ENCODE measurements around the gene MAST4. TPM values are rescaled to one million over a fixed set of nuclear protein-coding genes. Genes with fewer than 3 reads are reported as not detected.

Gene MAST4
- total and polyA plus RNA-seq, 2 of the 8 experiments (the other 6 are each of a cell fraction or from before 2014, with no cell fraction given) = 1.5 to 2.6 TPM

GRCh38 chr5:66908230-66908629, 312.0 kb downstream of the MAST4 start:
- Histone ChIP-seq H2BK20ac (ENCODE audit: low read length) (no peak overlapping the region), H3K4me3 (ENCODE audit: extremely low read depth in 1 of 4, insufficient read depth in 2 of 4, low read depth in 3 of 4, low read length in 4 of 4) (no peak overlapping the region), H3K27me3 (replicated peaks in 1 of 4; ENCODE audit: control insufficient read depth in 3 of 4, extremely low read depth in 1 of 4, insufficient read depth in 3 of 4, low read length in 3 of 4) (peaks cover 15 to 49% (median 41%) of the 10 kb centered on the region in 4 experiments), H4K5ac (ENCODE audit: insufficient read length, low read depth, low read length) (no peak overlapping the region), H4K91ac (replicated peaks; ENCODE audit: insufficient read length, low read length) (no peak overlapping the region), H2BK15ac (ENCODE audit: low read length) (no peak overlapping the region), H3K9me3 (ENCODE audit: insufficient read depth in 2 of 2, low read depth in 1 of 2, low read length in 1 of 2) (0 out of 4 replicates have a peak, but pooled peaks cover 0 to 2% of the 10 kb centered on the region in 2 experiments), H4K20me1 (replicated peaks in 1 of 2; ENCODE audit: control insufficient read depth in 1 of 2, insufficient read depth in 2 of 2, low read length in 2 of 2) (peaks cover 2 to 7% of the 10 kb centered on the region in 2 experiments), H2AK5ac (ENCODE audit: low read depth, low read length) (no peak overlapping the region), H3K79me2 (ENCODE audit: control insufficient read depth in 1 of 2, insufficient read depth in 2 of 2, low read length in 2 of 2) (no peaks in the 10 kb centered on the region), H3K18ac (ENCODE audit: extremely low read depth, low read length) (no peak overlapping the region), H2AFZ (ENCODE audit: low read length) (no peak overlapping the region), H3K4me2 (ENCODE audit: insufficient read depth in 1 of 2, low read depth in 2 of 2, low read length in 2 of 2) (no peak overlapping the region), H4K8ac (ENCODE audit: extremely low read depth, insufficient read depth, low read length) (no peak overlapping the region), H3K4ac (replicated peaks; ENCODE audit: insufficient read length, low read depth, low read length) (no peak overlapping the region), H3K56ac (replicated peaks; ENCODE audit: insufficient read length, low read depth, low read length) (no peak overlapping the region), H3K4me1 (replicated peaks in 1 of 4; ENCODE audit: control insufficient read depth in 3 of 4, insufficient read depth in 4 of 4, low read length in 3 of 4) (peaks cover 6 to 10% (median 7%) of the 10 kb centered on the region in 4 experiments), H3K79me1 (ENCODE audit: low read depth, low read length) (no peaks in the 10 kb centered on the region), H2BK5ac (ENCODE audit: low read depth, low read length) (no peak overlapping the region), H3K9ac (replicated peaks in 1 of 4; ENCODE audit: extremely low read depth in 1 of 4, low read depth in 3 of 4, low read length in 3 of 4) (no peak overlapping the region), H2BK120ac (replicated peaks; ENCODE audit: low read depth, low read length) (no peak overlapping the region), H3K23ac (ENCODE audit: insufficient read length) (no peak overlapping the region), H3K27ac (ENCODE audit: low read depth, low read length) (no peak overlapping the region), H3K36me3 (ENCODE audit: control insufficient read depth in 2 of 4, insufficient read depth in 4 of 4, low read length in 3 of 4) (no peaks in the 10 kb centered on the region), H3K14ac (ENCODE audit: insufficient read length) (no peak overlapping the region), H2BK12ac (ENCODE audit: low read depth, low read length) (no peak overlapping the region), H3K23me2 (ENCODE audit: low read depth, low read length) (no peaks in the 10 kb centered on the region)
- TF ChIP-seq POLR2A (IDR thresholded peaks at IDR 0.05; ENCODE audit: control extremely low read depth in 1 of 2, low read depth in 2 of 2, low read length in 2 of 2) (no peak), CBX8 (IDR thresholded peaks at IDR 0.05; ENCODE audit: borderline replicate concordance, low read depth, low read length) (no peak), PHF8 (conservative IDR thresholded peaks at IDR 0.05; ENCODE audit: low read depth, low read length) (no peak), ATF2 (IDR thresholded peaks at IDR 0.05; ENCODE audit: low read length) (no peak), SP4 (IDR thresholded peaks at IDR 0.05; ENCODE audit: low read length) (no peak), RXRA (IDR thresholded peaks at IDR 0.05; ENCODE audit: insufficient read depth, low read depth, low read length) (no peak), CREB1 (IDR thresholded peaks at IDR 0.05) (no peak), ZNF274 (IDR thresholded peaks at IDR 0.05; ENCODE audit: borderline replicate concordance, extremely low read depth, low read length) (no peak), TAF7 (optimal IDR thresholded peaks at IDR 0.05; ENCODE audit: borderline replicate concordance, low read depth, low read length) (no peak), RFX5 (IDR thresholded peaks at IDR 0.05; ENCODE audit: borderline replicate concordance, low read depth, low read length) (no peak), POU5F1 (IDR thresholded peaks at IDR 0.05; ENCODE audit: low read depth, low read length) (no peak)
- FAIRE-seq = no peak
- WGBS, 2 experiments (ENCODE audit: extremely low coverage in 1 of 2, insufficient coverage in 1 of 2, insufficient read length in 1 of 2, insufficient replicate concordance in 2 of 2, low coverage in 1 of 2, low lambda C conversion rate in 2 of 2, missing lambda C conversion rate in 1 of 2) = 45% methylated on average over 1 of the region's 1 CpG; no CpG with 5 or more reads in 1 of the 2 experiments
- POLR2A ChIA-PET (ENCODE audit: partially characterized antibody) = no interaction called here
- CTCF ChIA-PET (ENCODE audit: partially characterized antibody) = no interaction called here
- DNase-seq (ENCODE audit: low read depth in 1 of 2, low spot score in 2 of 2) = no peak

Data from H1 (cell line).